Measurements from ENCODE around the gene CTCFL.
"Not testable (repeated sequence)": the region's sequence is repeated elsewhere in the genome, so short reads cannot be mapped to it uniquely, and the experiment has no call there.

Gene CTCFL

GRCh38 chr20:57536120-57536708 is 11.3 kb upstream of the CTCFL start:
- no peak for FAIRE-seq

- FAIRE-seq: no peak
These were observed 10.4 kb upstream of the CTCFL start for GRCh38 chr20:57535297-57535696.

DNA sequence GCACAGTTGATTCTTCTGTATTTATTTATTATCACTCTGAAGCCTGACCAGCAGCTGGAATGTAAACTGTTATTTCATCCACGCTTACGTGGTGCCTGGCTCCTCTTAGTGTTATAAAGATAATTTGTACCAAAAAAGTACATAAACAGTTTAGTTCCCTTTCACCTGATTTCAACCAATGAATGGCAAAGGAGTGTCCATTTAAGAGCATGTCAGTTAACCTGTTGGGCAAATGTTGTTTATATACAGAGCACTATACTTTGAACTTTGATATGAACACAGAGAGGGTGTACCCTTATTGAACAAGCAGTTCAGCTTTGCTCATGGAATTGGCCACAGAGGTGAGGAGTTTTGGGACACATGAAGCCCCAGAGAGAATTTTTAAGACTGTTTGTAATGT is 7.2 kb upstream of the CTCFL start:
- no peak for FAIRE-seq

GRCh38 chr20:57530327-57530981 is 5.5 kb upstream of the CTCFL start:
- FAIRE-seq: no peak

GRCh38 chr20:57529810-57530209 is 4.9 kb upstream of the CTCFL start:
- no peak for FAIRE-seq

GRCh38 chr20:57529160-57529585 is 4.2 kb upstream of the CTCFL start:
- FAIRE-seq: no peak

GRCh38 chr20:57528148-57528547 is 3.2 kb upstream of the CTCFL start:
- no peak for FAIRE-seq

DNA sequence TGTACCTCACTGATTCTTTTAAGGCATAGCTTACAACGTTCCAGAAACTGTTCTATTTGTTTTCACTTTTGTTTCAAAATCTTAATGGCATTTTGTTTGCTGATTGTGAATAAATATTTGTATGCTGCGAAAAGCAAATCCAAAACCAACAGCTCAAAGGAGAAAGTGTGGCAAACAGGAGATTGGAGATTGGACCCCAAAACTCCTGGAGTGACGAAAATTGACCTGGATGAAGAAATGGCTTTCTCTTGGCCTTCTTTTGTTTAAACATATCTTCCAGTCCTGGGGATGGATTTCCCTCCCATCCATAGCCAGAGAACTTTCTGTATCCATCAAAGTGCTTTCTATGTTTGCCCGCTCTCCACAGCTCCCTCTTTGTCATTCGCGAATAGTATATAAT is 2.8 kb upstream of the CTCFL start:
- FAIRE-seq: no peak

GRCh38 chr20:57526885-57527460 is 2.0 kb upstream of the CTCFL start:
- FAIRE-seq: no peak

GRCh38 chr20:57526087-57526884 is 1.3 kb upstream of the CTCFL start:
- no peak for FAIRE-seq

GRCh38 chr20:57525328-57526086 is 567 bp upstream of the CTCFL start:
- no peak for FAIRE-seq

DNA sequence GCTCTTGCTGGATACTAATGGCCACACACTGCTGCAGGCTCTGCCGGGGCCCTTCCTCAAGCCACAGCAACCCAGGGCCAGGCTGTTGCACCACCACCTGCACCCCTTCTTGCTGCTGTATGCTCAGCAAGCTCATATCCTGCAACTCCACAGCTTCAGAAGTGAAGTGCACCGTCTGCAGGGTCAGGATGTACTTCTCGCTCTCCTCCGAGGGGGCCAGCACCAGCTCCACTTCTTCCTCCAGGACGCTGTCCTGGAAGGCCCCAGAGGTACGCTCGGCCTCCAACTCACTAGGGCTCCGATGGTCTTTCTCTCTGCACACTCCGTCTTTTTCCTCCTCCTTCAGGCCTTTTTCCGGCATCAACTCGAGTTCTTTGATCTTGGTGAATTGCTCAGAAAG is 1.2 kb downstream of the CTCFL start:
- FAIRE-seq: no peak

DNA sequence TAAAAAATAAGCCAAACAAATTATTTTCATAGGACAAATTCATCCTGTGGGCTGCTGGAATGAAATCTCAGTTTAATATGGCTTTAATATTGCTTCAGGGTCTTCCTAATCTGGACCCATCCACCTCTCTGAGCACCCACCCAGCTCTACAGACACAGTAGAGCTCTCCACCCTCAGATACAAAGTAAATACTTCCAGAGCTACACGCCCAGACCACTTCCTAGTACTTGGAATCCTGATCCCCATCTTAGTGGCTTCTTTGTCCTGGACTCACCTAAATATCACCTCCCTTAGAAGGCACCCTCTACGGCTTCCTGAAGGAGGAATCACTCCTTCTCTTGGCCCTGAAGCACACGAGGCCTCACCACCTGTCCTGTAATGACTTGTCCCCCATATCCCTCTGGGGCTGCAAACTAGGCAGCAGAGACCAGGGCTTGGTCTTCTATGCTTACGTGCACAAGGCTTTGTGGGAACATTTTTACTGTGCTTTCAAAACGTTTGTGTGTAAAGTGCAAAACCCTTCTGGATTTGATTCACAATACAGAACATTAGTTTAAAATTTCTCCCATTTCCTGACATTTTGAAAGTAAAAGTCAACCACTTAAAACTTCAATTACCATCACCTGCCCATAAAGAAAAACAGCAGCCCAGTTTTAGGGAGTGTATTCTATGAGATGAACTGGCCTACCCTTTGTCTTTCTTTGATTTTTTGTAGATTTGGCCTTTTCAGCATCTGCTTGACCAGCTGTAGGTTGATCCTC is 2.4 kb downstream of the CTCFL start:
- FAIRE-seq: no peak

DNA sequence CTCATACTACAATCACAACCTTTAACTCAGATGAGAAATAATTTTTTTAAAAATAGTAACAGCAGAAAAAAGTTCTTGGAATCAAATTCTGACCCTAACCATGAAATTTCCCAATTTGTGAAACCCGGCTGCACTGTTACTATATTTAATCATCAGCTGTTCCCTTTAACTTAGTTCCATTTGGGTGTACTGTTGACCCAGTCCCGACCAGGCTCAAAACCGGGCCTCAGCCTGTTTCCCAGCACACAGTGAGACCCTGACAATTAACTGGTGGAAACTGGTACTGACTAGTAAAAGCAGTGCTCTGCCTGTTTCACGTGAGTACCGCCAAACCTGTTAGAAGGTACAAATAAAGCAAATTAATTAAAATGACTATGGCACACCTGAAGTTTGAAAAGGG is 7.0 kb downstream of the CTCFL start:
- no peak for FAIRE-seq

GRCh38 chr20:57514273-57514751 is 10.6 kb downstream of the CTCFL start:
- peak; percentile 52 for FAIRE-seq

- FAIRE-seq: no peak
These were observed 11.7 kb downstream of the CTCFL start for GRCh38 chr20:57513199-57513598.

- no peak for FAIRE-seq
These were observed 12.5 kb downstream of the CTCFL start for GRCh38 chr20:57512432-57512831.

DNA sequence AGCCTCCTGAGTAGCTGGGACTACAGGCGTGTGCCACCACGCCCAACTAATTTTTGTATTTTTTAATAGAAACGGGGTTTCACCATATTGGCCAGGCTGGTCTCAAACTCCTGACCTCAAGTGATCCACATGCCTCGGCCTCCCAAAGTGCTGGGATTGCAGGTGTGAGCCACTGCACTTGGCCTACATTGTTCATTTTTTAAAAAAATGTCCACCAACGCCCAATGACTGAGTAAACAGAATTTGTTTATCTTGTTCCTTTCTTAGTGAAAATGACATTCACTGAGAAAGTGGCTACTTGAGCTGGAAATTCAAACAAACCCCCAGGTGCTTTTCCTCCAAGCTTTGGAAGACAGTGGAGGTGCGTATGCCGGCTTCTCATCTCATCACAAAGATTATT is 13.2 kb downstream of the CTCFL start:
- not testable (repeated sequence) for FAIRE-seq

DNA sequence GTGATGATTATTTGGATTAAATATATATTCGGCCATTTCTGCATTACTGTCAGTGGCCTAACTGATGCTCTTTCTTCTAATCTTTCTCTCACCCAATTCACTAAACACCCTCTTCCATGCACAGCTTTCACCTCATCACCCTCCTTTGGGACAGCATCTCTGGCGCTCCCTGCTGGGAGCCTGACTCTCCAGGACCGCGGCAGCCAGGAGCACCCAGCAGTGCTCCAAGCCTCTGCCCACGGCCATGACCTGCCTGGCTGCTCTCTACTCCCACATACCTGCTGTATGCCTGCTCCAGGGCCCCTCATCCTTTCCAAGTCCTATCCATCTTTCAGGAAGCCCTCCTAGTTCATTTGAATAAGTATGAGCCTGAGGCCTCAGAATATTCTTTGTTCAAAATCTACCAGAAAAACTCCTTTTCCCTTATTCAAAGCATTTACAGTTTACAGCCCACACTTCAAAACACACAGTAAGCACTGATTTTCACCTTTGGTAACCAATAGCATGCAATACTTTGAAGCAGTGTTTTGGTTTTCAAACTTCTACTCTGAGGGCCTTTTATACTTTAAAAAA is 15.2 kb downstream of the CTCFL start:
- FAIRE-seq: no peak

DNA sequence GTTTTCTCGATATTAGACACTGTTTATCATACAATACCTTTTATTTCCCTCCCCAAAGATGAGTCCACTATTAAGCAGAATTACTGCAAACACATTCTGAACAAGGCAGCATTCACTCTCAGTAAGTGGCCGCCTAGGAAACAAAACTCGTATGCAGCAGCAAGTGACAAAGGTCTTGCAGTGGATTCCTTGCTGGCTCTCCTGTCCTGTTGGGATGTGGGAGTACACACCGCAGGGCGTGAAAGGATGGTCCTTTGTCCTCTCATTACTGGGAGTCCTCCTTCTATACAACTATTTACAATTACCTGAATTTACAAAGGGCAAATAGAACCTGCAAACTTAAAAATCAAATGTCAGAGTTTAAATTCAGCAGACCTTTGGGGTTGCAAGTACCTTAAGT is 16.1 kb downstream of the CTCFL start:
- no peak for FAIRE-seq

DNA sequence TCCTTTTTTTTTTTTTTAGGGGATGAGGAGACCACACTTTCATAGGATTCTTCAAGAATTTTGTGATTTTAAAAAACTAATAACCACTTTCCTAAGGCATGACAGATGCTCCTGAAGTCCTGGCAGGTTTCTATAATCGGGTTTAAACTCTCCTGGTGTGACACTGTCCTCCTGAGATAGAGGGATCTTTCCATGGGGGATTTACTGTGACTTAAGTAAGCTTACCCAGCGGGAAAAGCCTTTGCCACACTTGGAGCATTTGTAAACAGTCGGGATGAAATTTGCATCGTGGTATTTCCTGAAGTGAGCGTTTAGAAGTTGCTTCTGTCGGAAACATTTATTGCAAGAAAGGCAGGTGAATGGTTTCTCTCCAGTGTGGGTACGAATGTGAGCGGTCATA is 16.6 kb downstream of the CTCFL start:
- FAIRE-seq: no peak

GRCh38 chr20:57507477-57507876 is 17.5 kb downstream of the CTCFL start:
- no peak for FAIRE-seq

Data from A204.1 (cell line).